GM12878 (cell line): ENCODE measurements around the gene MXRA8. TPM values are rescaled to one million over a fixed set of nuclear protein-coding genes. Genes with fewer than 3 reads are reported as not detected.

Experiments used
- ATAC-seq: fragments of 200-7000 bp; cut with Tn5 transposase; 3 replicates; pipeline ENCODE4 v1.9.1; 2020; ENCODE audit warnings: mild to moderate bottlenecking, moderate library complexity
- BruUV-seq: library from RNA; stranded (reverse); fragments of 400-500 nt; replicated peaks from 2 replicates; lab custom pipeline; 2021; lab: Mats Ljungman, UMichigan
- CTCF ChIA-PET: fragments of 300-600 bp; sonication (Branson Sonifier 250); formaldehyde crosslinking; extraction: SDS; loops from one replicate; lab custom pipeline; 2021; ENCODE audit warnings: inconsistent platforms; lab: Yijun Ruan, JAX
- POLR2A ChIA-PET: fragments of 350-600 bp; formaldehyde crosslinking; extraction: SDS; loops from one replicate; lab custom pipeline; 2021; ENCODE audit warnings: inconsistent platforms; lab: Charles Lee
- RAD21 ChIA-PET: fragments of 300-600 bp; sonication (Branson Sonifier 250); formaldehyde crosslinking; loops from one replicate; lab custom pipeline; 2023; ENCODE audit warnings: antibody characterized with exemption; ENCODE audit not compliant: unreplicated experiment; lab: Charles Lee
- SMC1A ChIA-PET: fragments of 300-600 bp; sonication (Branson Sonifier 250); formaldehyde crosslinking; loops from one replicate; lab custom pipeline; 2023; ENCODE audit not compliant: unreplicated experiment, uncharacterized antibody; lab: Charles Lee
- DNase-seq: peaks from one replicate; pipeline ENCODE4 v3.0.0-alpha.2; 2011; ENCODE audit warnings: low read depth, low spot score
- FAIRE-seq: peaks from 3 replicates; lab custom pipeline; 2011; peaks lifted over from hg19 to GRCh38; lab: Jason Lieb, UNC
- H2AFZ ChIP-seq: 2 replicates; pipeline ENCODE4 v1.6.0; 2011; ENCODE audit warnings: low read depth, low read length, control low read depth; ENCODE audit not compliant: control insufficient read depth
- H3K27ac ChIP-seq: 2 replicates; pipeline ENCODE4 v1.5.1; 2011; ENCODE audit warnings: control low read depth; ENCODE audit not compliant: control insufficient read depth, insufficient read depth
- H3K27me3 ChIP-seq, 2 experiments: replicated peaks in 1 of 2; 2 replicates each; pipeline versions ENCODE4 v1.6.0 to v1.6.1; 2011; ENCODE audit warnings: low read length in 1 of 2; ENCODE audit not compliant: control insufficient read depth in 2 of 2, insufficient read depth in 2 of 2
- H3K36me3 ChIP-seq, 2 experiments: 2 replicates each; pipeline ENCODE4 v1.5.1; 2011; ENCODE audit warnings: low read length in 1 of 2; ENCODE audit not compliant: control insufficient read depth in 2 of 2, insufficient read depth in 2 of 2
- H3K4me1 ChIP-seq: 2 replicates; pipeline ENCODE4 v1.6.1; 2011; ENCODE audit warnings: mild to moderate bottlenecking, low read length, moderate library complexity, mixed read lengths; ENCODE audit not compliant: control insufficient read depth, insufficient read depth
- H3K4me2 ChIP-seq: 2 replicates; pipeline ENCODE4 v1.6.0; 2011; ENCODE audit warnings: control low read depth; ENCODE audit not compliant: control insufficient read depth, insufficient read depth
- H3K4me3 ChIP-seq: fragments of 200-600 bp; sonication (generic); 2 replicates; pipeline ENCODE4 v1.5.1; 2016
- H3K79me2 ChIP-seq: 2 replicates; pipeline ENCODE4 v1.6.0; 2011; ENCODE audit warnings: low read length; ENCODE audit not compliant: control insufficient read depth, insufficient read depth
- H3K9ac ChIP-seq: 2 replicates; pipeline ENCODE4 v1.8.0; 2011; ENCODE audit warnings: low read length, control low read depth, mixed read lengths; ENCODE audit not compliant: control insufficient read depth, insufficient read depth
- H3K9me3 ChIP-seq: replicated peaks from 3 replicates; pipeline ENCODE4 v1.5.1; 2011; ENCODE audit warnings: mild to moderate bottlenecking, low read length; ENCODE audit not compliant: control insufficient read depth, insufficient read depth
- H4K20me1 ChIP-seq: 2 replicates; pipeline ENCODE4 v1.6.0; 2011; ENCODE audit not compliant: control insufficient read depth, insufficient read depth
- ASH2L ChIP-seq: fragments of 300-600, 200-600 bp; sonication (generic); IDR thresholded peaks from 2 replicates; pipeline ENCODE4 v1.6.1; 2017; ENCODE audit warnings: low read depth, mild to moderate bottlenecking, borderline replicate concordance
- ATF7 ChIP-seq: fragments of 450-650 bp; IDR thresholded peaks from 2 replicates; pipeline ENCODE4 v1.6.1; 2016; ENCODE audit warnings: low read depth, mild to moderate bottlenecking
- DPF2 ChIP-seq: fragments of 450-650 bp; IDR thresholded peaks from 2 replicates; pipeline ENCODE4 v1.6.1; 2017; ENCODE audit warnings: mild to moderate bottlenecking
- EGR1 ChIP-seq, 2 experiments: IDR thresholded peaks; 1 replicate in 1 of 2; 2 replicates in 1 of 2; pipeline ENCODE4 v1.6.1; 2011 to 2012; ENCODE audit warnings: low read depth in 2 of 2, low read length in 2 of 2, borderline replicate concordance in 1 of 2, mild to moderate bottlenecking in 1 of 2, moderate library complexity in 1 of 2
- EZH2 ChIP-seq: IDR thresholded peaks from 2 replicates; pipeline ENCODE4 v1.6.1; 2012; ENCODE audit warnings: low read depth, mild to moderate bottlenecking, control low read depth, inconsistent platforms, low read length, borderline replicate concordance; ENCODE audit not compliant: control insufficient read depth
- FOXK2 ChIP-seq: fragments of 450-650 bp; IDR thresholded peaks from 2 replicates; pipeline ENCODE4 v1.6.1; 2017; ENCODE audit warnings: mild to moderate bottlenecking, moderate library complexity
- JUND ChIP-seq: IDR thresholded peaks from 2 replicates; pipeline ENCODE4 v1.6.1; 2012; ENCODE audit warnings: low read depth, mild to moderate bottlenecking, low read length, improper control_type of control experiment, moderate library complexity
- NBN ChIP-seq: fragments of 450-650 bp; IDR thresholded peaks from 2 replicates; pipeline ENCODE4 v1.6.1; 2016
- NR2C1 ChIP-seq: fragments of 450-650 bp; IDR thresholded peaks from 2 replicates; pipeline ENCODE4 v1.6.1; 2017; ENCODE audit warnings: antibody characterized with exemption, mild to moderate bottlenecking, moderate library complexity
- SIN3A ChIP-seq: IDR thresholded peaks from 2 replicates; pipeline ENCODE4 v1.6.1; 2012; ENCODE audit warnings: low read depth, low read length, improper control_type of control experiment
- SIX5 ChIP-seq: IDR thresholded peaks from 2 replicates; pipeline ENCODE4 v1.6.1; 2011; ENCODE audit warnings: mild to moderate bottlenecking, low read depth, low read length, moderate library complexity; ENCODE audit not compliant: severe bottlenecking
- SPI1 ChIP-seq: IDR thresholded peaks from 2 replicates; pipeline ENCODE4 v1.6.1; 2011; ENCODE audit warnings: low read depth, mild to moderate bottlenecking, low read length, moderate library complexity, borderline replicate concordance; ENCODE audit not compliant: insufficient read depth
- ZNF207 ChIP-seq: fragments of 450-650 bp; IDR thresholded peaks from 2 replicates; pipeline ENCODE4 v1.6.1; 2014; ENCODE audit warnings: antibody characterized with exemption, mild to moderate bottlenecking, borderline replicate concordance
- WGBS: methylation state at CpG from one replicate; pipeline ENCODE4 v1.1.6; 2016; ENCODE audit warnings: low lambda C conversion rate; ENCODE audit not compliant: insufficient replicate concordance, insufficient coverage; ENCODE audit errors: missing lambda C conversion rate; 5-methylcytosine and 5-hydroxymethylcytosine counted together
- in situ Hi-C: fragments of 300-500 bp; cut with MboI; formaldehyde crosslinking; loops from 9 replicates; pipeline ENCODE4 v1.14.3; 2018; ENCODE audit warnings: mixed read lengths
- intact Hi-C: fragments of 100-400 bp; cut with micrococcal nuclease; formaldehyde crosslinking; loops from one replicate; pipeline ENCODE4 v1.14.2; 2022; ENCODE audit not compliant: unreplicated experiment
- polyA plus RNA-seq, 11 experiments: library from polyadenylated mRNA; depleted of rRNA in 4 of 11; unstranded in 6 of 11; stranded (reverse) in 5 of 11; fragments of >200 nt; fragmentation: Nextera tagmentation in 4 of 11; fragmentation: Illumina TruSeq in 1 of 11; extraction: Ambion mirVana in 4 of 11; extraction: Trizol in 1 of 11; gene quantifications; 1 replicate in 1 of 11; 2 replicates in 10 of 11; pipeline versions ENCODE4 v1.2.1 to v1.2.3, GENCODE V29; 2011 to 2016; ENCODE audit warnings: inconsistent platforms in 2 of 11, missing spikeins in 2 of 11, low read depth in 1 of 11
- total RNA-seq, 4 experiments: library from RNA; depleted of rRNA in 3 of 4; stranded (reverse); fragments of >200 nt in 3 of 4; fragmentation: Illumina TruSeq in 1 of 4; extraction: Trizol in 1 of 4; gene quantifications; 2 replicates each; pipeline versions ENCODE4 v1.2.1 to v1.2.3, GENCODE V29; 2013 to 2021
- TF ChIP-seq, protein P1 (sequence below), 3 experiments: IDR thresholded peaks in 2 of 3; conservative IDR thresholded peaks in 1 of 3; 2 replicates each; pipeline ENCODE4 v1.5.1; 2011; ENCODE audit warnings: low read depth in 3 of 3, low read length in 3 of 3, mild to moderate bottlenecking in 3 of 3, control low read depth in 2 of 3, moderate library complexity in 2 of 3, inconsistent platforms in 1 of 3, mixed read lengths in 1 of 3; ENCODE audit not compliant: control insufficient read depth in 2 of 3, insufficient read depth in 1 of 3; ENCODE audit errors: extremely low read depth in 1 of 3
- TF ChIP-seq, protein P2 (sequence below): fragments of 150-350 bp; IDR thresholded peaks from 2 replicates; pipeline ENCODE4 v1.6.1; 2014; ENCODE audit warnings: mild to moderate bottlenecking, low read depth, low read length
- TF ChIP-seq, protein P3 (sequence below): fragments of 150-350 bp; IDR thresholded peaks from 2 replicates; pipeline ENCODE4 v1.6.1; 2016; ENCODE audit warnings: low read depth, low read length

Gene MXRA8
- total and polyA plus RNA-seq, 10 of the 15 experiments (the other 5 are each of a cell fraction or from before 2014, with no cell fraction given): 0.11 to 0.54 (median 0.21) TPM; not detected in 6

DNA sequence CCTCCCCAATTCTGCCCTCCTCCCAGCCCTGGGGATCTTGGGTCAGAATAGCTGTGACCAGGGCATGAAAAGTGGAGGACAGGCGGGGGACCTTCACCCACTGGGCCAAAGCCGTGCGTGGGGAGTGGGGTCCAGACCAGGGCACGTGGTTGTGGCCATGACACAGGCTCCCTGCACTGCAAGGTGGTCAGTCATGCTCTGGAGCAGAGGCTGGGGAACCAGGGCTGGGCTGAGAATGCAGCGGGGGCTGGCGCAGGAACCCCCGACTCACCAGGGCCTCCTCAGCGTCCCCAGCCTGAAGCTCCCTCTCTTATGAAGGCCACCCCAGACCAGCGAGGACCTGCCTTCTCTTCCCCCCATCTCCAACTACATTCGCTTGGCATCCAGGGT is 11.9 kb downstream of the MXRA8 start (continued):
- TF ChIP-seq, protein P1, sequence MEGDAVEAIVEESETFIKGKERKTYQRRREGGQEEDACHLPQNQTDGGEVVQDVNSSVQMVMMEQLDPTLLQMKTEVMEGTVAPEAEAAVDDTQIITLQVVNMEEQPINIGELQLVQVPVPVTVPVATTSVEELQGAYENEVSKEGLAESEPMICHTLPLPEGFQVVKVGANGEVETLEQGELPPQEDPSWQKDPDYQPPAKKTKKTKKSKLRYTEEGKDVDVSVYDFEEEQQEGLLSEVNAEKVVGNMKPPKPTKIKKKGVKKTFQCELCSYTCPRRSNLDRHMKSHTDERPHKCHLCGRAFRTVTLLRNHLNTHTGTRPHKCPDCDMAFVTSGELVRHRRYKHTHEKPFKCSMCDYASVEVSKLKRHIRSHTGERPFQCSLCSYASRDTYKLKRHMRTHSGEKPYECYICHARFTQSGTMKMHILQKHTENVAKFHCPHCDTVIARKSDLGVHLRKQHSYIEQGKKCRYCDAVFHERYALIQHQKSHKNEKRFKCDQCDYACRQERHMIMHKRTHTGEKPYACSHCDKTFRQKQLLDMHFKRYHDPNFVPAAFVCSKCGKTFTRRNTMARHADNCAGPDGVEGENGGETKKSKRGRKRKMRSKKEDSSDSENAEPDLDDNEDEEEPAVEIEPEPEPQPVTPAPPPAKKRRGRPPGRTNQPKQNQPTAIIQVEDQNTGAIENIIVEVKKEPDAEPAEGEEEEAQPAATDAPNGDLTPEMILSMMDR (IDR thresholded peaks at IDR 0.05 in 2 of 3, conservative IDR thresholded peaks at IDR 0.05 in 1 of 3; ENCODE audit: control insufficient read depth in 2 of 3, extremely low read depth in 1 of 3, insufficient read depth in 1 of 3, low read depth in 3 of 3, low read length in 3 of 3): no peak
- TF ChIP-seq ZNF207: no peak
- no peak for TF ChIP-seq SPI1
- no peak for TF ChIP-seq JUND

DNA sequence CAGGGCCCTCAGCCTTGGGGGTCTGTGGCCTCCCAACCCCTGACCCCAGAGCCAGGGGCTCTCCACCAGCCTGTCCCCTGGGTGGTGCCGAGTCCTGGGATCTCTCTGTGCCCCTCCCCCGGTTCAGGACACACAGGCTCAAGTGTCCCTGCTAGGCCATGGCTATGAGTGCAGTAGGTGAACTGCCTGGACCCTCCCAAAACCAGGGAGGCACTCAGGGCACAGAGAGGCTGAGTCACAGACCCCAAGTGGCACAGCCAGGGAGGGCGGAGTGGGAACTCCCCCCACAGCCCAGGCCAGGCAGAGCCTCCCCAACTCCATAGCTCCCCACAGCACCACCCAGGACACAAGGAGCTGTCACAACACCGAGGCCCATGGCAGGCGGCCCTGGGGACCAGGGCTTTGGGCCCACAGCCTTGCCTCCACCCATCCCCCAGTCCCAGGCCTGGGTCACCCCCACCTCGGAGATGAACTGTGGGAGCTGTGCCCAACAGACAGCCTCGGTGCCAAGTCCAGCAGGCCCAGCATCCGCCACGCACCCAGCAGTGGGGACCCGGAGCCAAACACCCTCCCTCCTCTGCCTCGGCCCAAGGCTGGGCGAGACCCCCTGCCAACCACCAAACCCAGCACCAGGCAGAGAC is 12.4 kb downstream of the MXRA8 start:
- Histone ChIP-seq H3K4me3 (no peak overlapping the region), H3K4me1 (peaks cover 6% of the 10 kb centered on the region; the same call in 1 of the 2 replicates), H3K9me3 (no peaks in the 10 kb centered on the region), H3K9ac (no peak overlapping the region), H3K79me2 (peaks cover 2% of the 10 kb centered on the region), H3K27ac (no peak overlapping the region), H2AFZ (no peak overlapping the region), H4K20me1 (no peaks in the 10 kb centered on the region), H3K27me3 (no peaks in the 10 kb centered on the region), H3K4me2 (no peak overlapping the region; the same call in 1 of the 2 replicates), H3K36me3 (peaks cover 0 to under 1% of the 10 kb centered on the region in 2 experiments; a peak in 1 of 4 replicates)
- 86% methylated on average over 9 of the region's 12 CpGs for WGBS
- SMC1A ChIA-PET: no interaction called here
- intact Hi-C loops (no loop called here), in situ Hi-C loops (no loop called here)
- DNase-seq (no peak), FAIRE-seq (no peak), ATAC-seq (no peak)
- POLR2A ChIA-PET: no interaction called here
- CTCF ChIA-PET: interaction anchor here (0.7 to 1.4 kb wide), 2 partner anchors 29 to 95 kb away, joined by 3 to 4 read pairs; partner anchors contain the start of gene AURKAIP1
- no TSS peak for BruUV-seq
- RAD21 ChIA-PET: interaction anchor here (0.9 kb wide), 1 partner anchor 8 kb away, joined by 3 read pairs; no protein-coding TSS in a partner anchor
- no peak for TF ChIP-seq SIN3A
- no peak for TF ChIP-seq ATF7
- TF ChIP-seq EGR1 (IDR thresholded peaks at IDR 0.05; ENCODE audit: borderline replicate concordance in 1 of 2, low read depth in 2 of 2, low read length in 2 of 2): no peak
- no peak for TF ChIP-seq NR2C1
- TF ChIP-seq ASH2L: no peak
- TF ChIP-seq FOXK2: no peak
- TF ChIP-seq SIX5: no peak
- no peak for TF ChIP-seq EZH2
- TF ChIP-seq DPF2: no peak
- no peak for TF ChIP-seq NBN
- TF ChIP-seq, protein P2, sequence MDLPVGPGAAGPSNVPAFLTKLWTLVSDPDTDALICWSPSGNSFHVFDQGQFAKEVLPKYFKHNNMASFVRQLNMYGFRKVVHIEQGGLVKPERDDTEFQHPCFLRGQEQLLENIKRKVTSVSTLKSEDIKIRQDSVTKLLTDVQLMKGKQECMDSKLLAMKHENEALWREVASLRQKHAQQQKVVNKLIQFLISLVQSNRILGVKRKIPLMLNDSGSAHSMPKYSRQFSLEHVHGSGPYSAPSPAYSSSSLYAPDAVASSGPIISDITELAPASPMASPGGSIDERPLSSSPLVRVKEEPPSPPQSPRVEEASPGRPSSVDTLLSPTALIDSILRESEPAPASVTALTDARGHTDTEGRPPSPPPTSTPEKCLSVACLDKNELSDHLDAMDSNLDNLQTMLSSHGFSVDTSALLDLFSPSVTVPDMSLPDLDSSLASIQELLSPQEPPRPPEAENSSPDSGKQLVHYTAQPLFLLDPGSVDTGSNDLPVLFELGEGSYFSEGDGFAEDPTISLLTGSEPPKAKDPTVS: no peak
- TF ChIP-seq, protein P3, sequence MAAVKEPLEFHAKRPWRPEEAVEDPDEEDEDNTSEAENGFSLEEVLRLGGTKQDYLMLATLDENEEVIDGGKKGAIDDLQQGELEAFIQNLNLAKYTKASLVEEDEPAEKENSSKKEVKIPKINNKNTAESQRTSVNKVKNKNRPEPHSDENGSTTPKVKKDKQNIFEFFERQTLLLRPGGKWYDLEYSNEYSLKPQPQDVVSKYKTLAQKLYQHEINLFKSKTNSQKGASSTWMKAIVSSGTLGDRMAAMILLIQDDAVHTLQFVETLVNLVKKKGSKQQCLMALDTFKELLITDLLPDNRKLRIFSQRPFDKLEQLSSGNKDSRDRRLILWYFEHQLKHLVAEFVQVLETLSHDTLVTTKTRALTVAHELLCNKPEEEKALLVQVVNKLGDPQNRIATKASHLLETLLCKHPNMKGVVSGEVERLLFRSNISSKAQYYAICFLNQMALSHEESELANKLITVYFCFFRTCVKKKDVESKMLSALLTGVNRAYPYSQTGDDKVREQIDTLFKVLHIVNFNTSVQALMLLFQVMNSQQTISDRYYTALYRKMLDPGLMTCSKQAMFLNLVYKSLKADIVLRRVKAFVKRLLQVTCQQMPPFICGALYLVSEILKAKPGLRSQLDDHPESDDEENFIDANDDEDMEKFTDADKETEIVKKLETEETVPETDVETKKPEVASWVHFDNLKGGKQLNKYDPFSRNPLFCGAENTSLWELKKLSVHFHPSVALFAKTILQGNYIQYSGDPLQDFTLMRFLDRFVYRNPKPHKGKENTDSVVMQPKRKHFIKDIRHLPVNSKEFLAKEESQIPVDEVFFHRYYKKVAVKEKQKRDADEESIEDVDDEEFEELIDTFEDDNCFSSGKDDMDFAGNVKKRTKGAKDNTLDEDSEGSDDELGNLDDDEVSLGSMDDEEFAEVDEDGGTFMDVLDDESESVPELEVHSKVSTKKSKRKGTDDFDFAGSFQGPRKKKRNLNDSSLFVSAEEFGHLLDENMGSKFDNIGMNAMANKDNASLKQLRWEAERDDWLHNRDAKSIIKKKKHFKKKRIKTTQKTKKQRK: no peak
